HL-60 (cell line): ENCODE results near the gene DIAPH3.

ENCODE experiments used
- POLR2AphosphoS5 ChIP-seq: IDR thresholded peaks from 2 replicates; pipeline ENCODE4 v1.6.1; 2012; ENCODE audit warnings: low read depth
- SPI1 ChIP-seq: IDR thresholded peaks from 2 replicates; pipeline ENCODE4 v1.6.1; 2012; ENCODE audit warnings: low read depth, mild to moderate bottlenecking, borderline replicate concordance
- TF ChIP-seq, protein P1 (sequence below): IDR thresholded peaks from one replicate; pipeline ENCODE4 v1.5.1; 2011; ENCODE audit warnings: low read length, control low read depth, inconsistent platforms; ENCODE audit not compliant: insufficient read depth

- TF ChIP-seq, protein P1, sequence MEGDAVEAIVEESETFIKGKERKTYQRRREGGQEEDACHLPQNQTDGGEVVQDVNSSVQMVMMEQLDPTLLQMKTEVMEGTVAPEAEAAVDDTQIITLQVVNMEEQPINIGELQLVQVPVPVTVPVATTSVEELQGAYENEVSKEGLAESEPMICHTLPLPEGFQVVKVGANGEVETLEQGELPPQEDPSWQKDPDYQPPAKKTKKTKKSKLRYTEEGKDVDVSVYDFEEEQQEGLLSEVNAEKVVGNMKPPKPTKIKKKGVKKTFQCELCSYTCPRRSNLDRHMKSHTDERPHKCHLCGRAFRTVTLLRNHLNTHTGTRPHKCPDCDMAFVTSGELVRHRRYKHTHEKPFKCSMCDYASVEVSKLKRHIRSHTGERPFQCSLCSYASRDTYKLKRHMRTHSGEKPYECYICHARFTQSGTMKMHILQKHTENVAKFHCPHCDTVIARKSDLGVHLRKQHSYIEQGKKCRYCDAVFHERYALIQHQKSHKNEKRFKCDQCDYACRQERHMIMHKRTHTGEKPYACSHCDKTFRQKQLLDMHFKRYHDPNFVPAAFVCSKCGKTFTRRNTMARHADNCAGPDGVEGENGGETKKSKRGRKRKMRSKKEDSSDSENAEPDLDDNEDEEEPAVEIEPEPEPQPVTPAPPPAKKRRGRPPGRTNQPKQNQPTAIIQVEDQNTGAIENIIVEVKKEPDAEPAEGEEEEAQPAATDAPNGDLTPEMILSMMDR, result no peak
- no peak for TF ChIP-seq SPI1
- no peak for TF ChIP-seq POLR2AphosphoS5
Observed at GRCh38 chr13:59787679-59788078, 376.0 kb downstream of the DIAPH3 start.
